Measurements from ENCODE around the gene PHF13. TPM values are rescaled to one million over a fixed set of nuclear protein-coding genes. Genes with fewer than 3 reads are reported as not detected.

The PHF13 gene
- total and polyA plus RNA-seq, 8 donors = 2.7 to 16.9 (median 6.2) TPM

GRCh38 chr1:6601923-6602668 lies 11.4 kb upstream of the PHF13 start:
- peak overlapping the region; percentile 98 to 100 (median 100) for H3K27ac ChIP-seq
- peaks cover 21 to 27% (median 22%) of the 10 kb centered on the region in 4 donors for H3K36me3 ChIP-seq
- H3K4me1 ChIP-seq = peaks cover 60 to 66% (median 63%) of the 10 kb centered on the region in 4 donors
- peak overlapping the region; percentile 77 to 98 (median 83) for H3K4me3 ChIP-seq
- peak in 1 of 2 donors; percentile 61 for DNase-seq
- H3K27me3 ChIP-seq = no peaks in the 10 kb centered on the region
- TF ChIP-seq EP300 (IDR thresholded peaks at IDR 0.05) (no peak), POLR2A (IDR thresholded peaks at IDR 0.05) (no peak), POLR2AphosphoS5 (IDR thresholded peaks at IDR 0.05) (no peak)
- TF ChIP-seq, protein P1, sequence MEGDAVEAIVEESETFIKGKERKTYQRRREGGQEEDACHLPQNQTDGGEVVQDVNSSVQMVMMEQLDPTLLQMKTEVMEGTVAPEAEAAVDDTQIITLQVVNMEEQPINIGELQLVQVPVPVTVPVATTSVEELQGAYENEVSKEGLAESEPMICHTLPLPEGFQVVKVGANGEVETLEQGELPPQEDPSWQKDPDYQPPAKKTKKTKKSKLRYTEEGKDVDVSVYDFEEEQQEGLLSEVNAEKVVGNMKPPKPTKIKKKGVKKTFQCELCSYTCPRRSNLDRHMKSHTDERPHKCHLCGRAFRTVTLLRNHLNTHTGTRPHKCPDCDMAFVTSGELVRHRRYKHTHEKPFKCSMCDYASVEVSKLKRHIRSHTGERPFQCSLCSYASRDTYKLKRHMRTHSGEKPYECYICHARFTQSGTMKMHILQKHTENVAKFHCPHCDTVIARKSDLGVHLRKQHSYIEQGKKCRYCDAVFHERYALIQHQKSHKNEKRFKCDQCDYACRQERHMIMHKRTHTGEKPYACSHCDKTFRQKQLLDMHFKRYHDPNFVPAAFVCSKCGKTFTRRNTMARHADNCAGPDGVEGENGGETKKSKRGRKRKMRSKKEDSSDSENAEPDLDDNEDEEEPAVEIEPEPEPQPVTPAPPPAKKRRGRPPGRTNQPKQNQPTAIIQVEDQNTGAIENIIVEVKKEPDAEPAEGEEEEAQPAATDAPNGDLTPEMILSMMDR (IDR thresholded peaks at IDR 0.05) = no peak
- no peaks in the 10 kb centered on the region for H3K9me3 ChIP-seq
- intact Hi-C loops (cut with DNase I; ENCODE audit: low total_unique reads) = no loop called here
- WGBS, 5 donors = 0 to 3% (median 0%) methylated on average over 16 to 103 of the region's 103 CpGs; no CpG with 5 or more reads in 1 of the 5 donors

- Histone ChIP-seq H3K27me3 (no peaks in the 10 kb centered on the region), H3K27ac (peak within 1 kb of the TSS; percentile 98 to 100 (median 100)), H3K9me3 (no peaks in the 10 kb centered on the region), H3K36me3 (peaks cover 14 to 20% (median 16%) of the 10 kb centered on the region in 4 donors), H3K4me3 (peak within 1 kb of the TSS; percentile 77 to 98 (median 83)), H3K4me1 (peaks cover 53 to 59% (median 56%) of the 10 kb centered on the region in 4 donors)
- peak; percentile 89 to 96 for DNase-seq
- WGBS, 5 donors = 0 to 1% (median 0%) methylated on average over 6 to 84 of the region's 84 CpGs
- intact Hi-C loops (cut with DNase I; ENCODE audit: low total_unique reads) = no loop called here
- TF ChIP-seq, protein P1 (IDR thresholded peaks at IDR 0.05) = no peak
- TF ChIP-seq POLR2A (IDR thresholded peaks at IDR 0.05) (peak in 1 of 4 donors; percentile 23), POLR2AphosphoS5 (IDR thresholded peaks at IDR 0.05) (peak; percentile 64 to 95 (median 92)), EP300 (IDR thresholded peaks at IDR 0.05) (no peak)
Measured at GRCh38 chr1:6602669-6603237, 10.8 kb upstream of the PHF13 start, which contains the start of gene KLHL21. TSS of gene KLHL21 (minus strand) at chr1:6602869. CDS start at chr1:6602817, 52 bp downstream.

- H3K27ac ChIP-seq = peak overlapping the region; percentile 98 to 100 (median 100)
- WGBS, 5 donors = 1 to 4% (median 1%) methylated on average over 23 to 36 of the region's 36 CpGs
- peaks cover 47 to 53% (median 50%) of the 10 kb centered on the region in 4 donors for H3K4me1 ChIP-seq
- H3K27me3 ChIP-seq = no peaks in the 10 kb centered on the region
- peaks cover 8 to 14% (median 10%) of the 10 kb centered on the region in 4 donors for H3K36me3 ChIP-seq
- TF ChIP-seq EP300 (IDR thresholded peaks at IDR 0.05) (no peak), POLR2AphosphoS5 (IDR thresholded peaks at IDR 0.05) (peak in 2 of 3 donors; percentile 31 to 38), POLR2A (IDR thresholded peaks at IDR 0.05) (peak in 1 of 4 donors; percentile 18)
- intact Hi-C loops (cut with DNase I; ENCODE audit: low total_unique reads) = no loop called here
- no peaks in the 10 kb centered on the region for H3K9me3 ChIP-seq
- peak overlapping the region; percentile 77 to 98 (median 83) for H3K4me3 ChIP-seq
- peak; percentile 61 to 87 for DNase-seq
Measured at GRCh38 chr1:6603238-6603914, 10.2 kb upstream of the PHF13 start.

GRCh38 chr1:6603915-6604558 lies 9.5 kb upstream of the PHF13 start:
- Histone ChIP-seq H3K36me3 (peaks cover 1 to 7% (median 3%) of the 10 kb centered on the region in 4 donors), H3K4me1 (peaks cover 40 to 46% (median 44%) of the 10 kb centered on the region in 4 donors), H3K4me3 (peak overlapping the region; percentile 77 to 98 (median 83)), H3K27ac (peak overlapping the region; percentile 98 to 100 (median 100)), H3K27me3 (no peaks in the 10 kb centered on the region), H3K9me3 (no peaks in the 10 kb centered on the region)
- WGBS, 5 donors = 14 to 29% (median 19%) methylated on average over 19 of the region's 19 CpGs
- peak; percentile 78 to 82 (median 79) for TF ChIP-seq POLR2AphosphoS5 (IDR thresholded peaks at IDR 0.05)
- TF ChIP-seq EP300 (IDR thresholded peaks at IDR 0.05) = peak; percentile 2
- TF ChIP-seq, protein P1 (IDR thresholded peaks at IDR 0.05) = no peak
- intact Hi-C loops (cut with DNase I; ENCODE audit: low total_unique reads) = no loop called here
- DNase-seq = peak; percentile 84 to 86
